Activated naive CD8-positive, alpha-beta T cell treated with anti-CD3 and anti-CD28 coated beads for 36 hours (primary cell): ENCODE data around the gene GCLM. TPM values are rescaled to one million over a fixed set of nuclear protein-coding genes. Genes with fewer than 3 reads are reported as not detected.
A peak's percentile ranks its signal among the peaks of the same experiment; 100 is the strongest.
"Not testable (repeated sequence)": the region's sequence is repeated elsewhere in the genome, so short reads cannot be mapped to it uniquely, and the experiment has no call there.

Experiments
- DNase-seq: peaks from one replicate; pipeline ENCODE4 v3.0.0; 2021
- H3K27ac Mint-ChIP-seq: one replicate; pipeline ENCODE4 v1.8.0; 2022; ENCODE audit warnings: mild to moderate bottlenecking, moderate library complexity, mixed read lengths
- H3K27me3 Mint-ChIP-seq: one replicate; pipeline ENCODE4 v1.8.0; 2022; ENCODE audit warnings: mild to moderate bottlenecking, mixed read lengths
- H3K36me3 Mint-ChIP-seq: one replicate; pipeline ENCODE4 v1.8.0; 2021; ENCODE audit warnings: mild to moderate bottlenecking, mixed read lengths
- H3K4me1 Mint-ChIP-seq: one replicate; pipeline ENCODE4 v1.8.0; 2021; ENCODE audit warnings: mixed read lengths
- H3K4me3 Mint-ChIP-seq: one replicate; pipeline ENCODE4 v1.8.0; 2022; ENCODE audit warnings: mild to moderate bottlenecking, moderate library complexity, mixed read lengths
- H3K9me3 Mint-ChIP-seq: one replicate; pipeline ENCODE4 v1.8.0; 2022; ENCODE audit warnings: mixed read lengths
- total RNA-seq, 2 experiments: library from RNA; stranded (reverse); gene quantifications; one replicate each; pipeline ENCODE4 v1.2.3, GENCODE V29; 2021

Gene GCLM
- 10 to 100 TPM; 16.0 to 17.8 TPM for total RNA-seq

DNA sequence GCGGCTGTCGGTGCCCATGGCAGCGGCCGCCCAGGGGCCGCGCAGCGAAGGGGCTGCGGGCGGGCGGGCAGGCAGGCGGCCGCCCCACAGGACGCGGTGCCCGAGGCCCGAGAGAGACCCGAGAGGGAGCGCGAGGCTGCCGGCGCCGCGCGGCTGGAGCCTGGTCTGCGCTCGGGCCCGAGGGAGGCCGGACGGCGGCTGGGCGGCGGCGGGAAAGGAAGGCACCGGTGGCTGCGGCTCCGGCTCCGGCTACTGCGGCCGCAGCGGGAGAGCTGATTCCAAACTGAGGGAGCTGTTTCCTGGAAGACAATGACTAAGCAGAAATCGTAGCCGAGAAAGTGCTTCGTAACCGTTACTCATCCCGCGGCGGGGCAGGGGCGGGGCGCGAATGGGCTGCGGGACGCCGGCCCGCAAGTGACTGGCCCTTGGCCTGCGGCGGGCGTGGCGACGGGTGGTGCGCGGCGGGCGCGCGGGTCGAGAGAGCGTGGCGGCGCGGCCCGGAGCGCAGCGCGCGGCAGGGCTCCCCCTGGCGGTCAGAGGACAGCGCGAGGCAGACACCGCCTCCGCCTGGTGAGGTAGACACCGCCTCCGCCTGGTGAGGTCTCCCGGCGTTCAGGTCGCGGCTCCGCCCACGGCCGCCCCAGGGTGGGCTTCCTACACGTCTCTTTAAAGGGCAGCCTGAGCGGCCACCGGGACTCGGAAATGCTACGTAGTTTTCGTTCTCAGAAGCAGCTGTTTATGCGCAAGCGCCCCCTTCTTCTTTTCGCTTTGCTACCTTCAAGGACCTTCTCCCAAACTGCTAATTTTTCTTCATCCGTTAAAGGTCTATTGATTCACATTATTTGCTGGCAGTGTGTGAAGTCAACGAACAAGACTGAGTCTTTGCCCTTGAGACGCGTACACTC is at the start of gene GCLM:
Gene GCLM (minus strand): TSS at position 285 of the 905 bp plus-strand sequence. CDS start 267 bp downstream, at position 18.
- H3K9me3 Mint-ChIP-seq = peaks cover 6% of the 10 kb centered on the region
- H3K4me3 Mint-ChIP-seq = peak within 1 kb of the TSS; percentile 84
- peak; percentile 93 for DNase-seq
- H3K27ac Mint-ChIP-seq = peak within 1 kb of the TSS; percentile 79
- H3K36me3 Mint-ChIP-seq = peaks cover 4% of the 10 kb centered on the region
- H3K4me1 Mint-ChIP-seq = peaks cover 30% of the 10 kb centered on the region
- H3K27me3 Mint-ChIP-seq = no peaks in the 10 kb centered on the region

DNA sequence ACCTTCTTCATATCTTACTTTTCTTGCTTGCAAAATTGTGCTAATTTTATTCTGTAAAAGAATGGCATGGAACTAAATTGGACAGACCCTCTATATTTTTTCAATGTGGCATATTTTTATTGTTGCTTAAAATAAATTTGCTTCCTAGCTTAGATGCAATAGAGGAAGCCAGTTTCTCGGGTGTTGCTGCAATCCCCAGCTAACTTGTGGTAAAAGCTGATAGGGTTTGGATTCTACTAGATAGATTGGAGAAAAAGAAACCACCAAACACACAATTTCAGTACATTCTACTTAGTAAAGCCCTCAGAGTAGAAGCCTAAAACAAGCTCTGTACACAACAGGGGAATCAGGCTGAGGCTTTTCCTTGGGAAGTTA is 49.5 kb upstream of the GCLM start:
- DNase-seq = no peak
- no peaks in the 10 kb centered on the region for H3K36me3 Mint-ChIP-seq
- H3K27me3 Mint-ChIP-seq = peaks cover 3% of the 10 kb centered on the region
- peaks cover 21% of the 10 kb centered on the region for H3K9me3 Mint-ChIP-seq
- no peaks in the 10 kb centered on the region for H3K4me1 Mint-ChIP-seq
- H3K4me3 Mint-ChIP-seq = no peak overlapping the region
- H3K27ac Mint-ChIP-seq = no peak overlapping the region

DNA sequence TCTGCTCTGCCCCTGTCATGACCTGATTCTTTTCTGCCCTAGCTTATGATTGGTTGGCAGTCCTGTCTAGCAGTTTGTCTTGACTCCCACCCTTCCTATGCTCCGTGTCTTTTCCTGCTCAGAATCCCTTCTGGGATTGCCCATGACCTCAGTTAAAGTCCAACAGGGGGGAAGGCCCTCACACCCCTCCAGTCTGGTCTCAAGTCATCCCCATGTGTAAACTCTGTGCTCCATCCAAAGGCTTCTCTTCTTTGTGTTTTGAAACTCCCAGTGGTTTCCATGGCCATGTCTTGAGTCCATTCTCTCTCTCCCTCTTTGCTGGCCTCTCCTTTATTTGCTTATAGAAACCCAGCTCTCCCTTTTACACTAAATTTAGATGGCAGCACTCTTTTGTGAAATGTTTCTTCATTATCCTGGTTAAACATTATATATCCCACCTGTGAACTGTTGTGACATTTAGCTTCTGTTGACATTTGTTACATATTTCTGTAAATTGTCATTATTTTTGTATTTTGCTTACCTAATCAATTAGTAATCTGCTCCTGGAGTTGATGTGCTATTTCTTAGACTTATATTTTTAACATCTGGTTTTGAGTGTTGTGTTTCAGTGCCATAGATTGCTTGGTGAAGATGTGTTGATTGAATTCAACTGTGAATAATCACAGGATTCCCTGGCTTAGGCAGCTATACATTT is 48.9 kb upstream of the GCLM start:
- DNase-seq = no peak
- Mint-ChIP-seq H3K4me3 (no peak overlapping the region), H3K27ac (no peak overlapping the region), H3K27me3 (no peaks in the 10 kb centered on the region), H3K9me3 (peaks cover 22% of the 10 kb centered on the region), H3K36me3 (no peaks in the 10 kb centered on the region), H3K4me1 (no peaks in the 10 kb centered on the region)

DNA sequence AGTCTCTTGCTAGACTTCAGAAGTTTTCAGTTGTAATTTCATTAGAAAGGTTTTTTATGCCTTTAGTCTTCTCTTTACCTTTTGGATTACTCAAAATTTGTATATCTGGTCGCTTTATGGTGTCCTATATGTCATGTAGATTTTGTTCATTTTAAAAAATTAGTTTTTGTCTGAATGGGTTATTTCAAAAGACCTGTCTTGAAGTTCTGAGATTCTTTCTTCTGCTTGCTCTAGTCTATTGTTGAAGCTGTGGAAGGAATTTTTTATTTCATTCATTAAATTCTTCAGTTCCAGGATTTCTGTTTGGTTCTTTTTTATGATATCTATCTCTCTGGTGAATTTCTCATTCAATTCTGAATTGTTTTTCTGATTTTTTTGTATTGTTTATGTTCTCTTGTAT is 46.5 kb upstream of the GCLM start:
- no peak for DNase-seq
- Mint-ChIP-seq H3K4me3 (no peak overlapping the region), H3K4me1 (no peaks in the 10 kb centered on the region), H3K9me3 (peaks cover 40% of the 10 kb centered on the region), H3K27ac (no peak overlapping the region), H3K27me3 (no peaks in the 10 kb centered on the region), H3K36me3 (peaks cover 2% of the 10 kb centered on the region)

DNA sequence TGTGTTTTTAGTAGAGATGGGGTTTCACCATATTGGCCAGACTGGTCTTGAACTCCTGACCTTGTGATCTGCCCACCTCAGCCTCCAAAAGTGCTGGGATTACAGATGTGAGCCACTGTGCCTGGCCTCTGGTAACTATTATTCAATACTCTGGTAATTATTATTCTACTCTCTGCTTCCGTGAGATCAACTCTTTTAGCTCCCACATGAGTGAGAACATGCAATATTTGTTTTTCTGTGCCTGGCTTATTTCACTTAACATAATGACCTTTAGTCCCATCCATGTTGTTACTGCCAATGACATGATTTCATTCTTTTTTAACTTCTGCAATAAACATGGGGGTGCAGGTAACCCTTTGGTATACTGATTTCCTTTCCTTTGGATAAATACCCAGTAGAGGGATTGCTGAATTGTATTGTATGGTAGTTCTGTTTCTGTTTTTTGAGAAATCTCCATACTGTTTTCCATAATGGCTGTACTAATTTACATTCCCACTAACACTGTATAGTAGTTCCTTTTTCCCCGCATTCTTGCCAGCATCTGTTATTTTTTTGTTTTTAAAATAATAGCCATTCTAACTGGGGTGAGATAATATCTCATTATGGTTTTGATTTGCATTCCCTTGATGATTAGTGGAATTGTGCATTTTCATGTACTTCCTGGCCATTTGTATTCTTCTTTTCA is 37.9 kb upstream of the GCLM start:
- not testable (repeated sequence) for H3K27ac Mint-ChIP-seq, H3K36me3 Mint-ChIP-seq, DNase-seq, H3K4me1 Mint-ChIP-seq, H3K4me3 Mint-ChIP-seq, H3K27me3 Mint-ChIP-seq
- peaks cover 14% of the 10 kb centered on the region for H3K9me3 Mint-ChIP-seq

- Mint-ChIP-seq H3K27me3 (peaks cover 3% of the 10 kb centered on the region), H3K27ac (no peak overlapping the region), H3K36me3 (no peaks in the 10 kb centered on the region), H3K4me1 (no peaks in the 10 kb centered on the region), H3K9me3 (peaks cover 14% of the 10 kb centered on the region), H3K4me3 (no peak overlapping the region)
- no peak for DNase-seq
Observed at GRCh38 chr1:93938461-93939145, 29.4 kb upstream of the GCLM start.

DNA sequence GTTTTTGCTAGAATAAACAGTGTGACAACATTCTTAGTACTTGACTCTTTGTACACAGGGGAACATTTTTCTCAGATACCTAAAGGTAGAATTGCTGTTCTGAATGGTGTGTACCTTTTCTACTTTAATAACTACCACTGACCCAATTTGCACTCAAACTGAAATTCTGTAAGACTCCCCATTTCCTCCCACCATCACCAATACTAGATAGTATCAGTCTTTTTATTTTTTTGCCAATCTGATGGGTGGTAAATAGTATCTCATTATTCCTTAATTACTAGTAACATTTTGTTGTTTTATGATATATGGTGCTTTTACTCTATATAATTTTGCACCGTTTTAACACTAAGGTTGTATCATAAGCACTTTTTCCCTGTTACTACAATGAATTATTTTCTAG is 28.8 kb upstream of the GCLM start:
- Mint-ChIP-seq H3K27me3 (peaks cover 3% of the 10 kb centered on the region), H3K4me1 (no peaks in the 10 kb centered on the region), H3K4me3 (no peak overlapping the region), H3K36me3 (no peaks in the 10 kb centered on the region), H3K27ac (no peak overlapping the region), H3K9me3 (peaks cover 15% of the 10 kb centered on the region)
- no peak for DNase-seq

DNA sequence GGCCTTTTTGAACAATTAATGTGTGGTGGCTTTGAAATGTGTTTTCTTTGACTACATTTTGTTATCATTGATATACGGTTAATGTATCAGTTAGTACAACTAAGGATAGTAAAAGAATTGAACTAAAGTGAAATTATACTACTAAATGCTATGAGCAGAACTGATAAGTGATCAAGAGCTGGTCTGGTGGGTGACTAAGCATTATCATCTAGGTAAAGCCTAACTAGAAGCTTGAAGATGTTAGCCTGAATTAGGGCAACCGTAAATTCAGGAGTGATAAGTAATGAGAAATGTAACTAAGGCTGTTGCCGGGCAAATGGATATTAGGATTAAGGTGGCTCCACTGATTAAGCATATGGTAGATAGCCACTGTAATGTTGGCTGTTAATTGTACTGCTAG is 16.0 kb upstream of the GCLM start:
- Mint-ChIP-seq H3K4me1 (no peaks in the 10 kb centered on the region), H3K4me3 (no peak overlapping the region), H3K9me3 (peaks cover 19% of the 10 kb centered on the region), H3K27me3 (peaks cover 2% of the 10 kb centered on the region), H3K36me3 (peaks cover 1% of the 10 kb centered on the region), H3K27ac (no peak overlapping the region)
- no peak for DNase-seq

GRCh38 chr1:93919780-93920179 is 10.6 kb upstream of the GCLM start:
- no peaks in the 10 kb centered on the region for H3K27me3 Mint-ChIP-seq
- no peaks in the 10 kb centered on the region for H3K4me1 Mint-ChIP-seq
- no peaks in the 10 kb centered on the region for H3K9me3 Mint-ChIP-seq
- no peak for DNase-seq
- H3K36me3 Mint-ChIP-seq = peaks cover 4% of the 10 kb centered on the region
- H3K27ac Mint-ChIP-seq = no peak overlapping the region
- no peak overlapping the region for H3K4me3 Mint-ChIP-seq

- H3K27me3 Mint-ChIP-seq = no peaks in the 10 kb centered on the region
- no peaks in the 10 kb centered on the region for H3K4me1 Mint-ChIP-seq
- peaks cover 4% of the 10 kb centered on the region for H3K36me3 Mint-ChIP-seq
- H3K4me3 Mint-ChIP-seq = no peak overlapping the region
- no peaks in the 10 kb centered on the region for H3K9me3 Mint-ChIP-seq
- DNase-seq = no peak
- H3K27ac Mint-ChIP-seq = no peak overlapping the region
Observed at GRCh38 chr1:93917302-93917701, 8.1 kb upstream of the GCLM start.

- not testable (repeated sequence) for H3K27ac Mint-ChIP-seq, H3K9me3 Mint-ChIP-seq, H3K27me3 Mint-ChIP-seq, H3K4me3 Mint-ChIP-seq, DNase-seq, H3K36me3 Mint-ChIP-seq
- peaks cover 22% of the 10 kb centered on the region for H3K4me1 Mint-ChIP-seq
Observed at GRCh38 chr1:93910880-93911279, 1.6 kb upstream of the GCLM start.

DNA sequence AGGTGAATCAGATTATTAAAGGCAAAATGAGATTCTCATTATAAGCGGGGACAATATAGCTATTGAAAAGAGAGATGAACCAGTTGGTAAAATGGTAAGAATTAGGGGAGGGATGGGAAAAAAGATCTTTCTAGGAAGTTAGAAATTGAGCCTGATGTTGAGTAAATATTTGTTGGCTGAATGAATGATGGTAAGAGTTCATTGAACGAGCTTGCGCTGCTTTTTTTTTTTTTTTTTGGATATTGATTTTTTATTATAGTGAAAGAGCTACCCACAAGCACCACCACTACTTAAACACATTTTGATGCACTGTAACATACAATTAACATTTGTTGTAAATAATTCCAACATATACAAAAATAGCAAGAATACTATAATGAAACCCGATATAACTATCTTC is 1.1 kb upstream of the GCLM start:
- Mint-ChIP-seq H3K4me3 (peak overlapping the region; percentile 84), H3K9me3 (peaks cover 6% of the 10 kb centered on the region), H3K27ac (peak overlapping the region; percentile 79), H3K4me1 (peaks cover 25% of the 10 kb centered on the region), H3K27me3 (no peaks in the 10 kb centered on the region), H3K36me3 (peaks cover 8% of the 10 kb centered on the region)
- DNase-seq = no peak

DNA sequence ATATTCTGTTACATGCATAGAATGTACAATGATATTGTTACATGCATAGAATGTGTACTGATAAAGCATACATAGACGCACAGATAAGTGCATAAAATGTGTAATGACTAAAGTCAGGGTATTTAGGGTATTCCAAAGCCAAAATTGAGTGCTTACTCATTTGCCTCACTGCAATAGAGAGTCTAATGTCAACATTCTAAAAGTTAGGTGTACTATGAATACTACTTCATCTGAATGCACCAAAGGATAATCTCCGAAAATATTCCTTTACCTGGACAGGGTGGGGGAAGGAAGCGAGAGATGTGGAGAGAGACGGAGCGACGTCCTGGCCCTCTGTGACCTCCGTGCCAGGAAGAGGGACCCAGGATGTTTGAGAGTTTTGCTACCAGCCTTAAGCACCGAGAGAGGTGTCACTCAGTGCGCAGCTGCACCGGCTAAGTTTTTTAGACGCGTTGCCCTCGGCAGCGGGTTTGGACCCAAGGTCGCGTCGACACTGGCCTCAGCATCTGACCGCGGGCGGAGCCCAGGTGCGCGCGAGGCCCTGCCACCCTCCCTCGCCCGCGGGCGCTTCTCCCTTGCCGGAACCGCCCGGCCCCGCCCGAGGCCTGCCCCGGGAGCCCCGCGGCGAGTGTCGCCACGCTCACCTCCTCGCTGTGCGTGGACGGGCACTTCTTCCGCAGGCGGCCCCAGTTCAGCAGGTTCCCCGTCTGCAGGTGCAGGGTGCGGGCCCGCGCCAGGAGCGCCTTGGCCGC is 660 bp downstream of the GCLM start:
- Mint-ChIP-seq H3K36me3 (peaks cover 4% of the 10 kb centered on the region), H3K4me3 (peak overlapping the region; percentile 80), H3K4me1 (peaks cover 35% of the 10 kb centered on the region), H3K27ac (peak overlapping the region; percentile 64), H3K9me3 (peaks cover 6% of the 10 kb centered on the region), H3K27me3 (no peaks in the 10 kb centered on the region)
- peak; percentile 48 for DNase-seq

DNA sequence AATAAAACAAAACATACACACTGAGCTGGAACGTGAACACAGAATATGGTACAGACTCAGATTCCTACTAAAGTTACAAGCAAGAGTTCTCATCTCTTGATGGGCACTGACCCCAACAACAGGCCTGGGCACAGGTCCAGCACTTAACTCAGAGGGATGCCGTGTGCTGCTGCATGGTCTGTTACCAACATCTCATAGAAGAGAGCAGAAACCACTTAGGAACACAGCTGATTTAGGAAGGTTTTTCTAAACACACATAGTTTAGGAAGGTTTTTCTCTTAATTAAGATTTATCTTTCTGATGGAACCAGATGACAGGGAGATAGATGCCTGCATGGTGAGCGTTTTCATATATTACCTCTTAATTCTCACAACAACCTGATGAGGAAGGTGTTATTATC is 1.5 kb downstream of the GCLM start:
- Mint-ChIP-seq H3K27ac (no peak overlapping the region), H3K4me1 (peaks cover 35% of the 10 kb centered on the region), H3K36me3 (peaks cover 4% of the 10 kb centered on the region), H3K9me3 (peaks cover 6% of the 10 kb centered on the region), H3K27me3 (no peaks in the 10 kb centered on the region), H3K4me3 (peak overlapping the region; percentile 69)
- DNase-seq = no peak
